CD4-positive, alpha-beta T cell treated with Interleukin-12 subunit alpha and Interleukin-12 subunit beta, for 1 hour (primary cell): ENCODE results near the gene CNTLN.
"Not testable (repeated sequence)": the region's sequence is repeated elsewhere in the genome, so short reads cannot be mapped to it uniquely, and the experiment has no call there.

Source experiments
- DNase-seq: peaks from one replicate; pipeline ENCODE4 v3.0.0-alpha.2; 2020

Gene CNTLN

GRCh38 chr9:17520268-17521064 lies 385.6 kb downstream of the CNTLN start:
- DNase-seq, result no peak

GRCh38 chr9:17521100-17521855 lies 386.4 kb downstream of the CNTLN start:
- DNase-seq, result no peak

GRCh38 chr9:17526726-17527125 lies 391.9 kb downstream of the CNTLN start:
- not testable (repeated sequence) for DNase-seq

- DNase-seq, result no peak
Observed at GRCh38 chr9:17528859-17529258, 394.0 kb downstream of the CNTLN start.

GRCh38 chr9:17531642-17532254 lies 396.9 kb downstream of the CNTLN start:
- DNase-seq, result no peak

- no peak for DNase-seq
Observed at GRCh38 chr9:17532461-17532860, 397.6 kb downstream of the CNTLN start.

- no peak for DNase-seq
Observed at GRCh38 chr9:17535176-17535575, 400.3 kb downstream of the CNTLN start.

GRCh38 chr9:17536027-17536426 lies 401.2 kb downstream of the CNTLN start:
- DNase-seq, result no peak

- no peak for DNase-seq
Observed at GRCh38 chr9:17551023-17551422, 416.2 kb downstream of the CNTLN start.
